HCT116 (cell line): ENCODE data around the gene SLC25A21. TPM values are rescaled to one million over a fixed set of nuclear protein-coding genes. Genes with fewer than 3 reads are reported as not detected.

Source experiments
- ATAC-seq: fragments of 200-7000 bp; cut with Tn5 transposase; 2 replicates; pipeline ENCODE4 v1.9.1; 2020; ENCODE audit warnings: mild to moderate bottlenecking, moderate library complexity
- Bru-seq: library from RNA; stranded (reverse); fragments of 400-500 nt; gene quantifications from one replicate; lab custom pipeline; 2021; lab: Mats Ljungman, UMichigan
- BruChase-seq, 2 experiments: library from RNA; stranded (reverse); fragments of 400-500 nt; gene quantifications; one replicate each; lab custom pipeline; 2021; lab: Mats Ljungman, UMichigan
- BruUV-seq: library from RNA; stranded (reverse); fragments of 400-500 nt; replicated peaks from 2 replicates; lab custom pipeline; 2021; lab: Mats Ljungman, UMichigan
- CTCF ChIA-PET: fragments of 300-600 bp; sonication (Branson Sonifier 250); formaldehyde crosslinking; loops from one replicate; lab custom pipeline; 2021; ENCODE audit warnings: antibody characterized with exemption; lab: Charles Lee
- POLR2A ChIA-PET: fragments of 300-600, 350-600 bp; sonication (Branson Sonifier 250); formaldehyde crosslinking; loops from one replicate; lab custom pipeline; 2021; ENCODE audit warnings: antibody characterized with exemption; lab: Charles Lee
- RAD21 ChIA-PET, 2 experiments: fragments of 300-600 bp; sonication (Branson Sonifier 250); formaldehyde crosslinking; loops; one replicate each; lab custom pipeline; 2023; ENCODE audit warnings: low total read pairs in 2 of 2; ENCODE audit not compliant: uncharacterized antibody in 2 of 2, unreplicated experiment in 2 of 2, low non-redundant PET in 1 of 2; lab: Charles Lee
- DNase-seq: peaks from one replicate; pipeline ENCODE4 v3.0.0-alpha.2; 2010; ENCODE audit warnings: low read depth, low spot score
- H2AFZ ChIP-seq: fragments of 200-600 bp; shearing (Covaris generic), sonication (generic); 2 replicates; pipeline ENCODE4 v1.6.1; 2017; ENCODE audit warnings: low read depth, mixed run types, mixed read lengths, antibody characterized with exemption, low read length; ENCODE audit not compliant: poor library complexity, severe bottlenecking
- H3K27ac ChIP-seq: 2 replicates; pipeline ENCODE4 v1.5.1; 2012; ENCODE audit warnings: low read depth, low read length
- H3K27me3 ChIP-seq: fragments of 200-600 bp; sonication (generic); 2 replicates; pipeline ENCODE4 v1.6.1; 2016; ENCODE audit warnings: mixed run types, low read length, mixed read lengths; ENCODE audit not compliant: insufficient read depth
- H3K36me3 ChIP-seq, 2 experiments: fragments of 200-500 bp in 1 of 2; fragments of 200-600 bp in 1 of 2; sonication (Bioruptor generic) in 1 of 2; sonication (generic) in 1 of 2; 2 replicates each; pipeline versions ENCODE4 v1.5.1 to v1.6.1; 2014 to 2016; ENCODE audit warnings: low read length in 2 of 2, inconsistent platforms in 1 of 2, mixed read lengths in 1 of 2, mixed run types in 1 of 2; ENCODE audit not compliant: insufficient read depth in 2 of 2, control insufficient read depth in 1 of 2
- H3K4me1 ChIP-seq, 2 experiments: fragments of 200-600 bp in 1 of 2; sonication (generic) in 1 of 2; 2 replicates each; pipeline versions ENCODE4 v1.5.1 to v1.6.1; 2012 to 2017; ENCODE audit warnings: low read length in 2 of 2, inconsistent platforms in 1 of 2, mild to moderate bottlenecking in 1 of 2, mixed read lengths in 1 of 2, mixed run types in 1 of 2, moderate library complexity in 1 of 2; ENCODE audit not compliant: insufficient read depth in 2 of 2, control insufficient read depth in 1 of 2
- H3K4me2 ChIP-seq: fragments of 200-600 bp; sonication (generic); 2 replicates; pipeline ENCODE4 v1.6.1; 2017; ENCODE audit warnings: mixed run types, low read length, mixed read lengths
- H3K4me3 ChIP-seq, 2 experiments: fragments of 200-600 bp in 1 of 2; sonication (generic) in 1 of 2; replicated peaks in 1 of 2; 2 replicates each; pipeline ENCODE4 v1.5.1; 2011 to 2016; ENCODE audit warnings: low read length in 2 of 2, control low read depth in 1 of 2, low read depth in 1 of 2, mild to moderate bottlenecking in 1 of 2, mixed read lengths in 1 of 2, mixed run types in 1 of 2
- H3K79me2 ChIP-seq: fragments of 200-600 bp; sonication (generic); 2 replicates; pipeline ENCODE4 v1.6.1; 2017; ENCODE audit warnings: mild to moderate bottlenecking, mixed run types, low read length, moderate library complexity, mixed read lengths; ENCODE audit not compliant: insufficient read depth
- H3K9ac ChIP-seq: fragments of 200-600 bp; sonication (generic); 2 replicates; pipeline ENCODE4 v1.6.1; 2016; ENCODE audit warnings: low read length, mixed read lengths
- H3K9me2 ChIP-seq: fragments of 200-600 bp; sonication (generic), shearing (Covaris generic); 2 replicates; pipeline ENCODE4 v1.6.1; 2017; ENCODE audit warnings: mixed run types, mild to moderate bottlenecking, moderate library complexity; ENCODE audit not compliant: insufficient read depth
- H3K9me3 ChIP-seq, 2 experiments: fragments of 200-500 bp in 1 of 2; fragments of 200-600 bp in 1 of 2; sonication (Bioruptor generic) in 1 of 2; sonication (generic) in 1 of 2; 2 replicates each; pipeline ENCODE4 v1.6.1; 2014 to 2017; ENCODE audit warnings: low read length in 2 of 2, mixed read lengths in 2 of 2, inconsistent platforms in 1 of 2, low read depth in 1 of 2, mild to moderate bottlenecking in 1 of 2, mixed run types in 1 of 2, moderate library complexity in 1 of 2; ENCODE audit not compliant: control insufficient read depth in 1 of 2, insufficient read depth in 1 of 2
- H4K20me1 ChIP-seq: fragments of 200-600 bp; sonication (generic), shearing (Covaris generic); 2 replicates; pipeline ENCODE4 v1.6.1; 2017; ENCODE audit warnings: mixed run types, mild to moderate bottlenecking, moderate library complexity; ENCODE audit not compliant: insufficient read depth
- CBX3 ChIP-seq: IDR thresholded peaks from 2 replicates; pipeline ENCODE4 v1.6.1; 2012; ENCODE audit warnings: low read depth
- CEBPB ChIP-seq: IDR thresholded peaks from 2 replicates; pipeline ENCODE4 v1.6.1; 2012; ENCODE audit warnings: low read depth
- EGR1 ChIP-seq: IDR thresholded peaks from 2 replicates; pipeline ENCODE4 v1.6.1; 2012; ENCODE audit warnings: low read depth
- ELF1 ChIP-seq: IDR thresholded peaks from 2 replicates; pipeline ENCODE4 v1.6.1; 2012; ENCODE audit warnings: low read depth, borderline replicate concordance
- EZH2 ChIP-seq: fragments of 200-600 bp; sonication (generic); IDR thresholded peaks from 2 replicates; pipeline ENCODE4 v1.6.1; 2017; ENCODE audit warnings: antibody characterized with exemption, mixed run types
- EZH2phosphoT487 ChIP-seq: fragments of 200-600 bp; IDR thresholded peaks from 2 replicates; pipeline ENCODE4 v1.6.1; 2018; ENCODE audit warnings: antibody characterized with exemption, borderline replicate concordance
- FOSL1 ChIP-seq: IDR thresholded peaks from 2 replicates; pipeline ENCODE4 v1.6.1; 2012; ENCODE audit warnings: low read depth
- JUND ChIP-seq: IDR thresholded peaks from 2 replicates; pipeline ENCODE4 v1.6.1; 2012
- POLR2A ChIP-seq: IDR thresholded peaks from 2 replicates; pipeline ENCODE4 v1.7.0; 2011; ENCODE audit warnings: borderline replicate concordance; ENCODE audit not compliant: insufficient read depth, insufficient read length; ENCODE audit errors: extremely low read depth
- POLR2AphosphoS5 ChIP-seq: IDR thresholded peaks from 2 replicates; pipeline ENCODE4 v1.6.1; 2011; ENCODE audit warnings: mild to moderate bottlenecking, low read depth, low read length, moderate library complexity
- REST ChIP-seq: IDR thresholded peaks from 2 replicates; pipeline ENCODE4 v1.6.1; 2012; ENCODE audit warnings: low read depth
- SIN3A ChIP-seq: IDR thresholded peaks from 2 replicates; pipeline ENCODE4 v1.6.1; 2012; ENCODE audit warnings: low read depth
- SP1 ChIP-seq: IDR thresholded peaks from 2 replicates; pipeline ENCODE4 v1.6.1; 2012; ENCODE audit warnings: low read depth
- SRF ChIP-seq: IDR thresholded peaks from 2 replicates; pipeline ENCODE4 v1.6.1; 2012; ENCODE audit warnings: low read depth
- TCF7L2 ChIP-seq: IDR thresholded peaks from 2 replicates; pipeline ENCODE4 v1.7.0; 2011; ENCODE audit warnings: borderline replicate concordance, inconsistent platforms; ENCODE audit not compliant: insufficient read depth, insufficient read length; ENCODE audit errors: extremely low read depth
- YY1 ChIP-seq: IDR thresholded peaks from 2 replicates; pipeline ENCODE4 v1.6.1; 2011; ENCODE audit warnings: low read length, low read depth, moderate library complexity, mild to moderate bottlenecking; ENCODE audit not compliant: insufficient replicate concordance; ENCODE audit errors: extremely low read depth
- ZBTB33 ChIP-seq: IDR thresholded peaks from 2 replicates; pipeline ENCODE4 v1.6.1; 2011; ENCODE audit warnings: mild to moderate bottlenecking, low read length, moderate library complexity; ENCODE audit not compliant: insufficient replicate concordance; ENCODE audit errors: extremely low read depth
- ZFX ChIP-seq: fragments of 450-650 bp; IDR thresholded peaks from 2 replicates; pipeline ENCODE4 v1.6.1; 2017
- ZNF274 ChIP-seq: fragments of 200-500 bp; sonication (Bioruptor generic); IDR thresholded peaks from 2 replicates; pipeline ENCODE4 v1.6.1; 2014; ENCODE audit warnings: mild to moderate bottlenecking, low read depth, low read length, inconsistent platforms
- intact Hi-C: fragments of 100-400 bp; cut with micrococcal nuclease; formaldehyde crosslinking; loops from 2 replicates; pipeline ENCODE4 v1.10.0; 2022
- long read RNA-seq: library from polyadenylated mRNA; unstranded; transcript quantifications from one replicate; pipeline ENCODE4 v2.0.0, GENCODE V29; 2021; ENCODE audit not compliant: unreplicated experiment
- polyA plus RNA-seq: library from polyadenylated mRNA; unstranded; fragments of >200 nt; gene quantifications from 2 replicates; pipeline ENCODE4 v1.2.1, GENCODE V29; 2012; ENCODE audit warnings: missing spikeins
- total RNA-seq: library from RNA; stranded (reverse); gene quantifications from one replicate; pipeline ENCODE4 v1.2.1, GENCODE V29; 2021; ENCODE audit not compliant: unreplicated experiment
- TF ChIP-seq, protein P1 (sequence below): IDR thresholded peaks from 2 replicates; pipeline ENCODE4 v1.6.1; 2012
- TF ChIP-seq, protein P2 (sequence below): IDR thresholded peaks from 2 replicates; pipeline ENCODE4 v1.6.1; 2012

The SLC25A21 gene
- 3.5 TPM for total RNA-seq
- 0.55 and 1.1 TPM in 2 replicates for polyA plus RNA-seq
- Bru-seq, nascent RNA, result percentile 40 among the genes with signal in this experiment
- percentile 35 among the genes with signal in this experiment for BruChase-seq, experiment 1, labeled RNA remaining after a 6-hour chase
- BruChase-seq, experiment 2, labeled RNA remaining after a 2-hour chase, result percentile 45 among the genes with signal in this experiment
- long read RNA-seq, partial matches to known transcripts, result 2 of 3 reads
- long read RNA-seq, other reads (novel, unspliced or antisense), result 1 of 3 reads

DNA sequence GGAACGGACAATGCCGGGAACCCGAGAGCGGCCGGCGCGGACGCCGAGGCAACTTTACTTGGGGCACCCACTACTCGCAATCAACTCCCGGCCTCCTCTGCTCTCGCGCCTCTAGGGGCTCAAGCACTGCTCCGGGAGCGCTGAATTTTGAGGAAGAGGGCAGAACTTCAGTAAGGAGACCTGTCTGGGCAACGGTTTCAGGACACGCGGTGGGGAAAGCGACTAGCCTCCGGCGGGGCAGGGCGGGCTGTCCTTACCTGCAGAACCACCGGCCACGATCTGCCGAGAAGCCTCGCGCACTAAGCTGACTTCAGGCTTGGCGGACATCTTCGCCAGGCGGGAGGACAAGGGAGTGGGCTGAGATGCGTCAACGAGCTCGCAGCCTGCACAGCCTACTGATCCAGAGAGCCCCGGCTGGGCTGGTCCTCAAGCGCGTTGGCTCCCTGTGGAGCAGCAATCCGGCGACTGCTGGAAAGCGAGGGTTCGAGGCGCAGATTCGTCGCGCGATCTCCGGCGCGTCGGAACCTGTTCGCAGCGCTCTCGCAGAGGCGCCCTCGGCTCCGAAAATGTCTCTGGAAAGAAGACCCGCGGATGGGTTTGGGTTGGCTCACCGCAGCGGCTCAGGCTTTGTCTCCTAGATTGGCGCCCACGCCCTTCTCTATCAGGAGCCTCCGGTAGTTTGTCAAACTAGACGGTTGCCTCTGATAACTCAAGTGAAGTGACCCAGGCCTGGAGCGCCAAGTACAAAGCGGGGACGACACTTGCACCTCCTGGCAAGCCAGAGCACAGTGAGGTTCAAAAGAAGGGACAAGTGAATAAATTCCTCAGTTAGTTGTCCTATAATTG is at the start of gene SLC25A21:
Gene SLC25A21, minus strand, starts transcription at position 583 of the 846 bp plus-strand sequence.
- Histone ChIP-seq H3K79me2 (peaks cover 5% of the 10 kb centered on the region; the same call in 1 of the 2 replicates), H3K27ac (peak within 1 kb of the TSS; percentile 90), H3K4me2 (peak within 1 kb of the TSS; percentile 82), H3K27me3 (no peaks in the 10 kb centered on the region), H4K20me1 (no peaks in the 10 kb centered on the region), H3K9me3 (no peaks in the 10 kb centered on the region), H3K9ac (peak within 1 kb of the TSS; percentile 93), H3K36me3 (no peaks in the 10 kb centered on the region), H3K4me3 (peak within 1 kb of the TSS; percentile 88 to 89), H3K9me2 (no peaks in the 10 kb centered on the region), H2AFZ (peak within 1 kb of the TSS; percentile 49), H3K4me1 (peaks cover 6% of the 10 kb centered on the region in 2 experiments)
- TSS peak; percentile 72 for BruUV-seq
- peak; percentile 94 for ATAC-seq
- CTCF ChIA-PET, result no interaction called here
- RAD21 ChIA-PET, result no interaction called here
- DNase-seq, result peak; percentile 71
- intact Hi-C loops, result no loop called here
- POLR2A ChIA-PET, result no interaction called here
- TF ChIP-seq REST (no peak), YY1 (peak; percentile 73), POLR2AphosphoS5 (peak; percentile 93), EZH2 (no peak), TCF7L2 (no peak), ZFX (peak; percentile 52), SP1 (no peak), ZNF274 (no peak), EGR1 (no peak), EZH2phosphoT487 (no peak), JUND (no peak), ELF1 (no peak), POLR2A (peak; percentile 84), CEBPB (no peak; the same call in 1 of the 2 replicates), FOSL1 (no peak), CBX3 (peak; percentile 84; the same call in 1 of the 2 replicates), SIN3A (peak; percentile 64), SRF (no peak), ZBTB33 (peak; percentile 62)
- TF ChIP-seq, protein P1, sequence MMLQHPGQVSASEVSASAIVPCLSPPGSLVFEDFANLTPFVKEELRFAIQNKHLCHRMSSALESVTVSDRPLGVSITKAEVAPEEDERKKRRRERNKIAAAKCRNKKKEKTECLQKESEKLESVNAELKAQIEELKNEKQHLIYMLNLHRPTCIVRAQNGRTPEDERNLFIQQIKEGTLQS, result no peak; the same call in 1 of the 2 replicates
- TF ChIP-seq, protein P2, sequence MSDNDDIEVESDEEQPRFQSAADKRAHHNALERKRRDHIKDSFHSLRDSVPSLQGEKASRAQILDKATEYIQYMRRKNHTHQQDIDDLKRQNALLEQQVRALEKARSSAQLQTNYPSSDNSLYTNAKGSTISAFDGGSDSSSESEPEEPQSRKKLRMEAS, result peak; percentile 80
